KMS-11 (cell line): Measurements from ENCODE around the gene ITGA4.

ENCODE experiments used
- H2AFZ ChIP-seq: fragments of 200-600 bp; sonication (generic); 2 replicates; pipeline ENCODE4 v1.6.1; 2016; ENCODE audit warnings: antibody characterized with exemption, mixed run types, low read depth
- H3K27ac ChIP-seq: fragments of 200-600 bp; sonication (generic); 2 replicates; pipeline ENCODE4 v1.6.1; 2016; ENCODE audit warnings: mild to moderate bottlenecking, mixed run types
- H3K27me3 ChIP-seq: fragments of 200-600 bp; sonication (generic); 2 replicates; pipeline ENCODE4 v1.6.1; 2017; ENCODE audit warnings: mild to moderate bottlenecking, low read depth, mixed run types, moderate library complexity; ENCODE audit not compliant: insufficient read depth
- H3K36me3 ChIP-seq: fragments of 200-600 bp; sonication (generic); 2 replicates; pipeline ENCODE4 v1.6.1; 2017; ENCODE audit warnings: mild to moderate bottlenecking, mixed run types; ENCODE audit not compliant: insufficient read depth
- H3K4me1 ChIP-seq: fragments of 200-600 bp; sonication (generic); 2 replicates; pipeline ENCODE4 v1.6.1; 2016; ENCODE audit warnings: mild to moderate bottlenecking, low read depth, mixed run types; ENCODE audit not compliant: poor library complexity, severe bottlenecking
- H3K4me2 ChIP-seq: fragments of 200-600 bp; sonication (generic); 2 replicates; pipeline ENCODE4 v1.7.0; 2016; ENCODE audit warnings: mild to moderate bottlenecking, mixed run types
- H3K4me3 ChIP-seq: fragments of 200-600 bp; sonication (generic); IDR thresholded peaks from 2 replicates; pipeline ENCODE4 v1.6.1; 2017; ENCODE audit warnings: low read depth, low read length, mixed read lengths; ENCODE audit not compliant: insufficient read depth
- H3K79me2 ChIP-seq: fragments of 200-600 bp; sonication (generic); 2 replicates; pipeline ENCODE4 v1.6.1; 2016; ENCODE audit warnings: low read depth, mixed run types; ENCODE audit not compliant: insufficient read depth
- H3K9ac ChIP-seq: fragments of 200-600 bp; sonication (generic); 2 replicates; pipeline ENCODE4 v1.6.1; 2016; ENCODE audit warnings: mild to moderate bottlenecking, mixed run types
- H4K20me1 ChIP-seq: fragments of 200-600 bp; sonication (generic); 2 replicates; pipeline ENCODE4 v1.6.1; 2016; ENCODE audit warnings: mild to moderate bottlenecking, mixed run types; ENCODE audit not compliant: insufficient read depth
- CTCF ChIP-seq: fragments of 200-600 bp; sonication (generic); conservative IDR thresholded peaks from 2 replicates; pipeline ENCODE4 v1.6.1; 2017; ENCODE audit warnings: low read depth, mild to moderate bottlenecking, antibody characterized with exemption, low read length, moderate library complexity, mixed read lengths

Gene ITGA4

GRCh38 chr2:181420259-181421130 lies 36.7 kb upstream of the ITGA4 start:
- no peaks in the 10 kb centered on the region for H3K27me3 ChIP-seq
- H3K9ac ChIP-seq: no peak overlapping the region
- no peak overlapping the region for H3K27ac ChIP-seq
- TF ChIP-seq CTCF: no peak
- no peaks in the 10 kb centered on the region for H3K36me3 ChIP-seq
- no peaks in the 10 kb centered on the region for H4K20me1 ChIP-seq
- no peak overlapping the region for H3K4me3 ChIP-seq
- H3K4me1 ChIP-seq: no peaks in the 10 kb centered on the region
- no peaks in the 10 kb centered on the region for H3K79me2 ChIP-seq
- no peak overlapping the region for H3K4me2 ChIP-seq
- no peak overlapping the region for H2AFZ ChIP-seq

DNA sequence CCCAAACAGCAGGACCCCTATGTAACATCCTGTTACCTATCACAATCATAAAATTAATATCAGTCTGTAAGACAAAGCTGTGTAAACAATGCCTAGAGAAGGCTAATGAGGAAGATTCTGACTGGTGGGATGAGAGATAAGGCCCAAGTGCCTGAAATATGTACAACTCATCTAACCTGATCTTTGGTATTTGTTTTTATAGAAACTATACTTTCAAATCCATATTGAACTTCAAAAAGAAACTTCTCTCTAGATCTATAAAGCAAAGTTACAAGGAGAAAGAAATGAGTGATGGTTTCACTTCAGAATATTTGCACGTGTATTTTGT lies 36.1 kb upstream of the ITGA4 start:
- Histone ChIP-seq H3K4me3 (no peak overlapping the region), H3K27me3 (no peaks in the 10 kb centered on the region), H3K9ac (no peak overlapping the region), H3K79me2 (no peaks in the 10 kb centered on the region), H3K27ac (no peak overlapping the region), H4K20me1 (no peaks in the 10 kb centered on the region), H3K4me2 (no peak overlapping the region), H3K4me1 (no peaks in the 10 kb centered on the region), H3K36me3 (no peaks in the 10 kb centered on the region), H2AFZ (no peak overlapping the region)
- TF ChIP-seq CTCF: no peak

- Histone ChIP-seq H3K4me1 (no peaks in the 10 kb centered on the region), H3K79me2 (no peaks in the 10 kb centered on the region), H3K36me3 (no peaks in the 10 kb centered on the region), H3K27me3 (no peaks in the 10 kb centered on the region), H3K4me3 (no peak overlapping the region), H3K4me2 (no peak overlapping the region), H3K9ac (no peak overlapping the region), H3K27ac (no peak overlapping the region), H2AFZ (no peak overlapping the region), H4K20me1 (no peaks in the 10 kb centered on the region)
- no peak for TF ChIP-seq CTCF
Observed at GRCh38 chr2:181421464-181421863, 35.7 kb upstream of the ITGA4 start.

- TF ChIP-seq CTCF: no peak
- H3K9ac ChIP-seq: no peak overlapping the region
- no peak overlapping the region for H3K27ac ChIP-seq
- no peak overlapping the region for H3K4me2 ChIP-seq
- no peaks in the 10 kb centered on the region for H4K20me1 ChIP-seq
- H2AFZ ChIP-seq: no peak overlapping the region
- no peaks in the 10 kb centered on the region for H3K27me3 ChIP-seq
- H3K4me3 ChIP-seq: no peak overlapping the region
- H3K36me3 ChIP-seq: no peaks in the 10 kb centered on the region
- no peaks in the 10 kb centered on the region for H3K79me2 ChIP-seq
- H3K4me1 ChIP-seq: no peaks in the 10 kb centered on the region
Observed at GRCh38 chr2:181426672-181427071, 30.5 kb upstream of the ITGA4 start.
